Measurements from ENCODE around the gene PIK3R3.

The PIK3R3 gene

DNA sequence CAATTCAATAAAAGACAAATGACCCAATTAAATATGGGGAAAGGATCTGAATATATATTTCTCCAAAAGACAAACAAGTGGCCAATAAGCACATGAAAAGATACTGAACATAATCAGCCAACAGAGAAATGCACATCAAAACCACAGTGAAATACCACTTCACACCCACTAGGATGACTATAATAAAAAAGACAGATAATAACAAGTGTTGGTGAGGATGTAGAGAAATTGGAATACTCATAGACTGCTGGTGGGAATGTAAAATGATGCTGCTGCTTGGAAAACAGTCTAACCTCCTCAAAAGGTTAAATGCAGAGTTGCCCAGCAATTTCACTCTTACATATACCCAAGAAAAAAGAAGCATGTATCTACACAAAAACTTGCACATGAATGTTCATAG is 48.9 kb downstream of the PIK3R3 start:
- no peak overlapping the region for H2BK5ac ChIP-seq (ENCODE audit: low read depth, low read length, poor library complexity, severe bottlenecking)
- H2AFZ ChIP-seq (ENCODE audit: low read depth, low read length), result no peak overlapping the region
- no peak overlapping the region for H2AK5ac ChIP-seq (ENCODE audit: low read length, severe bottlenecking)
- no peak overlapping the region for H3K4ac ChIP-seq (ENCODE audit: low read depth in 1 of 2, low read length in 2 of 2)
- H3K27me3 ChIP-seq (ENCODE audit: control insufficient read depth in 1 of 2, insufficient read depth in 1 of 2, low read length in 2 of 2), result no peaks in the 10 kb centered on the region
- no peak for DNase-seq
- peaks cover 20% of the 10 kb centered on the region for H3K79me1 ChIP-seq (replicated peaks; ENCODE audit: low read length, poor library complexity, severe bottlenecking)
- peaks cover 0 to 6% of the 10 kb centered on the region in 2 experiments for H3K36me3 ChIP-seq (ENCODE audit: control insufficient read depth in 1 of 2, insufficient read depth in 2 of 2, low read depth in 1 of 2, low read length in 2 of 2)
- H2BK15ac ChIP-seq (ENCODE audit: low read depth, poor library complexity, severe bottlenecking), result no peak overlapping the region
- H2BK12ac ChIP-seq (ENCODE audit: low read length in 2 of 2), result no peak overlapping the region
- H3K18ac ChIP-seq (ENCODE audit: low read depth in 1 of 2, low read length in 2 of 2), result no peak overlapping the region
- H3K9me3 ChIP-seq (ENCODE audit: control insufficient read depth, low read length), result no peaks in the 10 kb centered on the region
- no peak overlapping the region for H3K4me2 ChIP-seq (ENCODE audit: low read length, poor library complexity, severe bottlenecking)
- no peak overlapping the region for H3K9ac ChIP-seq (ENCODE audit: low read length)
- no peak overlapping the region for H4K8ac ChIP-seq (ENCODE audit: low read length)
- H3K14ac ChIP-seq (ENCODE audit: low read length in 2 of 2), result no peak overlapping the region
- peaks cover 3% of the 10 kb centered on the region for H3K4me1 ChIP-seq (ENCODE audit: control insufficient read depth, insufficient read depth, low read depth, low read length)
- no peak overlapping the region for H3K27ac ChIP-seq (ENCODE audit: low read length, poor library complexity, severe bottlenecking)
- no peak overlapping the region for H3K23ac ChIP-seq (ENCODE audit: low read length in 2 of 2)
- no peak overlapping the region for H4K91ac ChIP-seq (ENCODE audit: low read length)
- no peak overlapping the region for H3K4me3 ChIP-seq (ENCODE audit: insufficient read depth in 1 of 2, low read depth in 1 of 2, low read length in 2 of 2)
- no peak overlapping the region for H2BK120ac ChIP-seq (ENCODE audit: low read depth, low read length)

DNA sequence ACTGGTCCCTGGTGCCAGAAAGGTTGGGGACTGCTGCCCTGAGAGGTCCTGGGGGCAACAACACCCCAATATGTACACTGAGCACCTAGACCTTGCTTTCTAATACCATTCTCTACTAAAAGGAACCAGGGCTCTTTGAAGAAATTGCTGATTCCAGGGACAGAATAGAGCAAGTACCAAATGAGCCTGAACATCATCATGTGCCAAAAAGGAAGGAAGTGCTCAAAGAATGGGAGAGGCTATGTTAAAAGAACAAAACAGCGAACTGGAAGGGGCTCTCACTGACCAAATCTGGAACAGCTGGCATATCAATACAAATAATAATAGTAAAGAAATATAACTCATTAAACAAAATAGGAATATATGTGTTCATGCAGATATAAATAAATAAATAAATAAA is 50.8 kb downstream of the PIK3R3 start:
- H3K9me3 ChIP-seq (ENCODE audit: control insufficient read depth, low read length), result no peaks in the 10 kb centered on the region
- H3K18ac ChIP-seq (ENCODE audit: low read depth in 1 of 2, low read length in 2 of 2), result no peak overlapping the region
- no peak overlapping the region for H2BK15ac ChIP-seq (ENCODE audit: low read depth, poor library complexity, severe bottlenecking)
- no peak overlapping the region for H2BK12ac ChIP-seq (ENCODE audit: low read length in 2 of 2)
- H3K23ac ChIP-seq (ENCODE audit: low read length in 2 of 2), result no peak overlapping the region
- WGBS, result no CpG with 5 or more reads among the region's 1 CpG
- H3K36me3 ChIP-seq (ENCODE audit: control insufficient read depth in 1 of 2, insufficient read depth in 2 of 2, low read depth in 1 of 2, low read length in 2 of 2), result peaks cover 0 to 5% of the 10 kb centered on the region in 2 experiments
- no peak overlapping the region for H2AFZ ChIP-seq (ENCODE audit: low read depth, low read length)
- H3K4me3 ChIP-seq (ENCODE audit: insufficient read depth in 1 of 2, low read depth in 1 of 2, low read length in 2 of 2), result no peak overlapping the region
- no peak overlapping the region for H2BK5ac ChIP-seq (ENCODE audit: low read depth, low read length, poor library complexity, severe bottlenecking)
- peaks cover 3% of the 10 kb centered on the region for H3K4me1 ChIP-seq (ENCODE audit: control insufficient read depth, insufficient read depth, low read depth, low read length)
- no peak overlapping the region for H3K9ac ChIP-seq (ENCODE audit: low read length)
- H4K8ac ChIP-seq (ENCODE audit: low read length), result no peak overlapping the region
- no peak overlapping the region for H3K4me2 ChIP-seq (ENCODE audit: low read length, poor library complexity, severe bottlenecking)
- H2AK5ac ChIP-seq (ENCODE audit: low read length, severe bottlenecking), result no peak overlapping the region
- H3K4ac ChIP-seq (ENCODE audit: low read depth in 1 of 2, low read length in 2 of 2), result no peak overlapping the region
- no peak for DNase-seq
- no peak overlapping the region for H2BK120ac ChIP-seq (ENCODE audit: low read depth, low read length)
- no peak overlapping the region for H4K91ac ChIP-seq (ENCODE audit: low read length)
- no peaks in the 10 kb centered on the region for H3K27me3 ChIP-seq (ENCODE audit: control insufficient read depth in 1 of 2, insufficient read depth in 1 of 2, low read length in 2 of 2)
- no peak overlapping the region for H3K14ac ChIP-seq (ENCODE audit: low read length in 2 of 2)
- H3K27ac ChIP-seq (ENCODE audit: low read length, poor library complexity, severe bottlenecking), result no peak overlapping the region
- H3K79me1 ChIP-seq (replicated peaks; ENCODE audit: low read length, poor library complexity, severe bottlenecking), result peaks cover 16% of the 10 kb centered on the region

DNA sequence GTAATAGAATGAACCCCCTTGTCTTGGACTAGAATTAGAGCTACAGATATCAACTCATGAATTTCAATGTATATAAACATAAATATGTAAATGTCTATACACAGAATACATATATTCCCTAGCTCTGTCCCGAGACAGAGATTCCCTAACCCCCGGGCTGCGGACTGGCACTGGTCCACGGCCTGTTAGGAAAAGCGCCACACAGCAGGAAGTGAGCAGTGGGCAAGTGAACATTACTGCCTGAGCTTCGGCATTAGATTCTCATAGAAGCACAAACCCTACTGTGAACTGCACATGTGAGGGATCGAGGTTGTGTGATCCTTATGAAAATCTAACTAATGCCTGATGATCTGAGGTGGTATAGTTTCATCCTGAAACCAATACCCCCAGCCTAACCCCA is 51.2 kb downstream of the PIK3R3 start:
- H3K4me3 ChIP-seq (ENCODE audit: insufficient read depth in 1 of 2, low read depth in 1 of 2, low read length in 2 of 2), result no peak overlapping the region
- H3K9me3 ChIP-seq (ENCODE audit: control insufficient read depth, low read length), result no peaks in the 10 kb centered on the region
- H3K27me3 ChIP-seq (ENCODE audit: control insufficient read depth in 1 of 2, insufficient read depth in 1 of 2, low read length in 2 of 2), result no peaks in the 10 kb centered on the region
- no peak overlapping the region for H3K27ac ChIP-seq (ENCODE audit: low read length, poor library complexity, severe bottlenecking)
- H4K91ac ChIP-seq (ENCODE audit: low read length), result no peak overlapping the region
- H2AFZ ChIP-seq (ENCODE audit: low read depth, low read length), result no peak overlapping the region
- WGBS, result 97% methylated on average over 7 of the region's 7 CpGs
- H3K23ac ChIP-seq (ENCODE audit: low read length in 2 of 2), result no peak overlapping the region
- no peak overlapping the region for H3K4ac ChIP-seq (ENCODE audit: low read depth in 1 of 2, low read length in 2 of 2)
- H3K4me1 ChIP-seq (ENCODE audit: control insufficient read depth, insufficient read depth, low read depth, low read length), result peaks cover 3% of the 10 kb centered on the region
- H3K4me2 ChIP-seq (ENCODE audit: low read length, poor library complexity, severe bottlenecking), result no peak overlapping the region
- no peak overlapping the region for H2BK5ac ChIP-seq (ENCODE audit: low read depth, low read length, poor library complexity, severe bottlenecking)
- peaks cover 0 to 1% of the 10 kb centered on the region in 2 experiments for H3K36me3 ChIP-seq (ENCODE audit: control insufficient read depth in 1 of 2, insufficient read depth in 2 of 2, low read depth in 1 of 2, low read length in 2 of 2)
- no peak overlapping the region for H3K18ac ChIP-seq (ENCODE audit: low read depth in 1 of 2, low read length in 2 of 2)
- DNase-seq, result no peak
- H2BK12ac ChIP-seq (ENCODE audit: low read length in 2 of 2), result no peak overlapping the region
- no peak overlapping the region for H2BK120ac ChIP-seq (ENCODE audit: low read depth, low read length)
- peaks cover 16% of the 10 kb centered on the region for H3K79me1 ChIP-seq (replicated peaks; ENCODE audit: low read length, poor library complexity, severe bottlenecking)
- no peak overlapping the region for H4K8ac ChIP-seq (ENCODE audit: low read length)
- no peak overlapping the region for H3K9ac ChIP-seq (ENCODE audit: low read length)
- H2BK15ac ChIP-seq (ENCODE audit: low read depth, poor library complexity, severe bottlenecking), result no peak overlapping the region
- H3K14ac ChIP-seq (ENCODE audit: low read length in 2 of 2), result no peak overlapping the region
- no peak overlapping the region for H2AK5ac ChIP-seq (ENCODE audit: low read length, severe bottlenecking)

DNA sequence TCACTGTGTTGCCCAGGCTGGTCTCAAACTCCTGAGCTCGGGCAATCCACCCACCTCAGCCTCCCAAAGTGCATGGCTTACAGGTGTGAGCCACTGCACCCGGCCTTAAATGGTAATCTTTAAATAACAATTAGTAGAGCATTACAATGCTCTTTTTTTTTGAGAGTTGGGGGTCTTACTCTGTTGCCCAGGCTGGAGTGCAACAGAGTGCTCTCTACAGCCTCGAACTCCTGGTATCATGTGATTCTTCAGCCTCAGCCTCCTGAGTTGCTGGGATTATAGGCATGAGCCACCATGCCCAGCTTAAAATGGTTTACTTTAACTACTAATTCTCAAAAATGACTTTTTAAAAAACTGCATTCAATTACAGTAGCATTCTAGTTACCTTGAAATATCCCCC is 52.2 kb downstream of the PIK3R3 start:
- no peak overlapping the region for H4K8ac ChIP-seq (ENCODE audit: low read length)
- no peak overlapping the region for H3K14ac ChIP-seq (ENCODE audit: low read length in 2 of 2)
- H2AK5ac ChIP-seq (ENCODE audit: low read length, severe bottlenecking), result no peak overlapping the region
- H3K4me1 ChIP-seq (ENCODE audit: control insufficient read depth, insufficient read depth, low read depth, low read length), result peaks cover 3% of the 10 kb centered on the region
- H3K36me3 ChIP-seq (ENCODE audit: control insufficient read depth in 1 of 2, insufficient read depth in 2 of 2, low read depth in 1 of 2, low read length in 2 of 2), result peaks cover 0 to 5% of the 10 kb centered on the region in 2 experiments
- no peak overlapping the region for H2BK12ac ChIP-seq (ENCODE audit: low read length in 2 of 2)
- H3K9me3 ChIP-seq (ENCODE audit: control insufficient read depth, low read length), result no peaks in the 10 kb centered on the region
- H3K9ac ChIP-seq (ENCODE audit: low read length), result no peak overlapping the region
- no peak overlapping the region for H2BK120ac ChIP-seq (ENCODE audit: low read depth, low read length)
- no peak overlapping the region for H3K4me2 ChIP-seq (ENCODE audit: low read length, poor library complexity, severe bottlenecking)
- DNase-seq, result no peak
- no peak overlapping the region for H2BK15ac ChIP-seq (ENCODE audit: low read depth, poor library complexity, severe bottlenecking)
- no peak overlapping the region for H2BK5ac ChIP-seq (ENCODE audit: low read depth, low read length, poor library complexity, severe bottlenecking)
- H3K4me3 ChIP-seq (ENCODE audit: insufficient read depth in 1 of 2, low read depth in 1 of 2, low read length in 2 of 2), result no peak overlapping the region
- no peak overlapping the region for H2AFZ ChIP-seq (ENCODE audit: low read depth, low read length)
- peaks cover 15% of the 10 kb centered on the region for H3K79me1 ChIP-seq (replicated peaks; ENCODE audit: low read length, poor library complexity, severe bottlenecking)
- H3K4ac ChIP-seq (ENCODE audit: low read depth in 1 of 2, low read length in 2 of 2), result no peak overlapping the region
- no peaks in the 10 kb centered on the region for H3K27me3 ChIP-seq (ENCODE audit: control insufficient read depth in 1 of 2, insufficient read depth in 1 of 2, low read length in 2 of 2)
- H3K23ac ChIP-seq (ENCODE audit: low read length in 2 of 2), result no peak overlapping the region
- 79% methylated on average over 3 of the region's 3 CpGs for WGBS
- H3K27ac ChIP-seq (ENCODE audit: low read length, poor library complexity, severe bottlenecking), result no peak overlapping the region
- H3K18ac ChIP-seq (ENCODE audit: low read depth in 1 of 2, low read length in 2 of 2), result no peak overlapping the region
- H4K91ac ChIP-seq (ENCODE audit: low read length), result no peak overlapping the region

Data from mesenchymal stem cell (in vitro differentiated cells and primary cell).